HepG2 (cell line): ENCODE results near the gene TMEM256. TPM values are rescaled to one million over a fixed set of nuclear protein-coding genes. Genes with fewer than 3 reads are reported as not detected.

ENCODE experiments used
- CC2D1A ChIP-seq: sonication (generic); formaldehyde crosslinking; IDR thresholded peaks from 2 replicates; pipeline ENCODE4 v1.8.1; 2023; ENCODE audit warnings: mild to moderate bottlenecking, missing genetic modification reagents
- CREB3 ChIP-seq: sonication (generic); formaldehyde crosslinking; IDR thresholded peaks from 2 replicates; pipeline ENCODE4 v1.5.0; 2020; ENCODE audit warnings: missing genetic modification reagents
- ESRRA ChIP-seq: sonication (generic); formaldehyde crosslinking; IDR thresholded peaks from 2 replicates; pipeline ENCODE4 v1.5.1; 2020; ENCODE audit warnings: mild to moderate bottlenecking, low read depth, missing genetic modification reagents
- IRF2 ChIP-seq: IDR thresholded peaks from 2 replicates; pipeline ENCODE4 v1.6.1; 2018; ENCODE audit warnings: missing genetic modification reagents, missing compliant biosample characterization
- NCOA1 ChIP-seq: sonication (generic); formaldehyde crosslinking; IDR thresholded peaks from 2 replicates; pipeline ENCODE4 v1.9.0; 2021; ENCODE audit warnings: missing genetic modification reagents
- NFIC ChIP-seq: IDR thresholded peaks from 2 replicates; pipeline ENCODE4 v1.6.1; 2012; ENCODE audit warnings: mild to moderate bottlenecking, low read length, inconsistent platforms
- SAFB2 ChIP-seq: sonication (generic); formaldehyde crosslinking; IDR thresholded peaks from 2 replicates; pipeline ENCODE4 v1.5.1; 2020; ENCODE audit warnings: missing genetic modification reagents, low read depth, mild to moderate bottlenecking, borderline replicate concordance
- SMARCE1 ChIP-seq: fragments of 450-650 bp; IDR thresholded peaks from 2 replicates; pipeline ENCODE4 v1.6.1; 2017; ENCODE audit warnings: borderline replicate concordance
- TEF ChIP-seq: sonication (generic); formaldehyde crosslinking; IDR thresholded peaks from 2 replicates; pipeline ENCODE4 v1.5.0; 2020; ENCODE audit warnings: missing genetic modification reagents
- TFAP4 ChIP-seq: sonication (generic); IDR thresholded peaks from 2 replicates; pipeline ENCODE4 v1.6.1; 2016; ENCODE audit warnings: low read depth, borderline replicate concordance
- ZBED4 ChIP-seq: sonication (generic); formaldehyde crosslinking; IDR thresholded peaks from 2 replicates; pipeline ENCODE4 v1.4.0; 2020; ENCODE audit warnings: missing genetic modification reagents, borderline replicate concordance
- ZBTB39 ChIP-seq: sonication (generic); formaldehyde crosslinking; IDR thresholded peaks from 2 replicates; pipeline ENCODE4 v1.5.0; 2020; ENCODE audit warnings: missing genetic modification reagents
- ZC3H13 ChIP-seq: sonication (generic); formaldehyde crosslinking; IDR thresholded peaks from 2 replicates; pipeline ENCODE4 v1.8.1; 2023; ENCODE audit warnings: mild to moderate bottlenecking, missing genetic modification reagents, moderate library complexity
- ZNF10 ChIP-seq: sonication (generic); formaldehyde crosslinking; IDR thresholded peaks from 2 replicates; pipeline ENCODE4 v1.4.0; 2020; ENCODE audit warnings: mild to moderate bottlenecking, low read depth, missing genetic modification reagents, borderline replicate concordance
- ZNF441 ChIP-seq: sonication (generic); formaldehyde crosslinking; IDR thresholded peaks from 2 replicates; pipeline ENCODE4 v1.7.0; 2021; ENCODE audit warnings: missing genetic modification reagents, borderline replicate concordance
- ZNF674 ChIP-seq: sonication (generic); formaldehyde crosslinking; IDR thresholded peaks from 2 replicates; pipeline ENCODE4 v1.5.0; 2020; ENCODE audit warnings: low read depth, mild to moderate bottlenecking, missing genetic modification reagents
- ZNF790 ChIP-seq: sonication (generic); formaldehyde crosslinking; IDR thresholded peaks from 2 replicates; pipeline ENCODE4 v1.8.0; 2022; ENCODE audit warnings: missing genetic modification reagents, mild to moderate bottlenecking, borderline replicate concordance
- polyA plus RNA-seq, 8 experiments: library from polyadenylated mRNA; depleted of rRNA in 3 of 8; stranded (reverse) in 7 of 8; unstranded in 1 of 8; fragments of >200 nt; fragmentation: Illumina TruSeq in 4 of 8; extraction: Trizol in 4 of 8; gene quantifications; 2 replicates each; pipeline versions ENCODE4 v1.2.1 to v1.2.3, GENCODE V29; 2011 to 2016; ENCODE audit warnings: low read depth in 4 of 8, missing spikeins in 1 of 8, mixed read lengths in 1 of 8; ENCODE audit not compliant: insufficient read depth in 1 of 8
- total RNA-seq, 5 experiments: library from RNA; depleted of rRNA; stranded (reverse); fragments of >200 nt; fragmentation: Illumina TruSeq; extraction: Trizol; gene quantifications; 2 replicates each; pipeline ENCODE4 v1.2.3, GENCODE V29; 2016; ENCODE audit warnings: low read depth in 1 of 5

TMEM256 gene
- total and polyA plus RNA-seq, 2 of the 13 experiments (the other 11 are each of a cell fraction or from before 2014, with no cell fraction given): 231 to 252 TPM

- no peak for TF ChIP-seq ZBTB39 (CRISPR knock-in tag)
- TF ChIP-seq NFIC: no peak
- TF ChIP-seq IRF2 (CRISPR knock-in tag): peak; percentile 37; the same call in 1 of the 2 replicates
- no peak for TF ChIP-seq ZNF790 (CRISPR knock-in tag)
- TF ChIP-seq SAFB2: no peak
- no peak for TF ChIP-seq CREB3
- TF ChIP-seq ZBED4 (CRISPR knock-in tag): 0 out of 2 replicates have a peak, but pooled peaks have one; percentile 28
- peak; percentile 72; the same call in 1 of the 2 replicates for TF ChIP-seq TFAP4
- no peak for TF ChIP-seq ZNF674 (CRISPR knock-in tag)
- TF ChIP-seq TEF (CRISPR knock-in tag): no peak
- no peak for TF ChIP-seq SMARCE1
- TF ChIP-seq ZC3H13 (CRISPR knock-in tag): peak; percentile 92
- 0 out of 2 replicates have a peak, but pooled peaks have one; percentile 14 for TF ChIP-seq ZNF441 (CRISPR knock-in tag)
- no peak for TF ChIP-seq NCOA1 (CRISPR knock-in tag)
- TF ChIP-seq ZNF10 (CRISPR knock-in tag): no peak
- TF ChIP-seq ESRRA: peak; percentile 75
- TF ChIP-seq CC2D1A (CRISPR knock-in tag): no peak
These were observed 41.1 kb upstream of the TMEM256 start, which contains the start of gene CHRNB1 (continued) for GRCh38 chr17:7444682-7445618.
